Measurements from ENCODE around the gene NBAS. TPM values are rescaled to one million over a fixed set of nuclear protein-coding genes. Genes with fewer than 3 reads are reported as not detected.

Gene NBAS
- polyA plus RNA-seq, 1 donor from 2014 or later, result 31.9 TPM

DNA sequence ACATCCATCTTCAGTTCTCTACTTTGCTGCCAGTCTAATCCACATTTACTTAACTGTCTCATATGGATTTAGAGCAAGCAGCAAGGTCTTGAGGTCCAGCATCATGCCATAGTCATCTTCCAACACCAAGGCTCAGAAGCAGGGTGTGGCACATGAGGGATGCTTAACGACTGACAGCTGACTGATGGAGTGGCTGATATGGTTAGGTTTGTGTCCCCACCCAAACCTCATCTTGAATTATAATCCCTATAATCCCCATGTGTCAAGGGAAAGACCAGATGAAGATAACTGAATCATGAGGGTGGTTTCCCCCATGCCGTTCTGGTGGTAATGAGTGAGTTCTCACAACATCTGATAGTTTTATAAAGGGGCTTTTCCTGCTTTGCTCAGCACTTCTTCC is 257.3 kb downstream of the NBAS start:
- H3K79me2 ChIP-seq (replicated peaks; ENCODE audit: insufficient read depth, low read length), result no peaks in the 10 kb centered on the region
- TF ChIP-seq EZH2 (IDR thresholded peaks at IDR 0.05; ENCODE audit: borderline replicate concordance, insufficient read depth, low read length, poor library complexity, severe bottlenecking) (no peak), POLR2AphosphoS5 (IDR thresholded peaks at IDR 0.05) (no peak), EP300 (conservative IDR thresholded peaks at IDR 0.05; ENCODE audit: poor library complexity, severe bottlenecking) (no peak)
- no peak overlapping the region for H3K27ac ChIP-seq (ENCODE audit: low read length)
- no peaks in the 10 kb centered on the region for H3K9me2 ChIP-seq (ENCODE audit: insufficient read depth, low read length)
- no peaks in the 10 kb centered on the region for H3K9me3 ChIP-seq (ENCODE audit: low read length)
- H3F3A ChIP-seq (ENCODE audit: insufficient read depth, low read length, poor library complexity, severe bottlenecking), result peaks cover 8% of the 10 kb centered on the region
- H3K9ac ChIP-seq (ENCODE audit: low read length), result no peak overlapping the region
- H3K27me3 ChIP-seq (ENCODE audit: insufficient read depth, low read depth, low read length), result no peaks in the 10 kb centered on the region
- H3K36me3 ChIP-seq (ENCODE audit: insufficient read depth, low read length), result no peaks in the 10 kb centered on the region
- no peak overlapping the region for H3K4me2 ChIP-seq (ENCODE audit: low read length)
- H2AFZ ChIP-seq (ENCODE audit: low read depth, low read length), result no peak overlapping the region
- no peaks in the 10 kb centered on the region for H4K20me1 ChIP-seq (ENCODE audit: insufficient read depth)
- no peak overlapping the region for H3K4me3 ChIP-seq (ENCODE audit: low read length)

DNA sequence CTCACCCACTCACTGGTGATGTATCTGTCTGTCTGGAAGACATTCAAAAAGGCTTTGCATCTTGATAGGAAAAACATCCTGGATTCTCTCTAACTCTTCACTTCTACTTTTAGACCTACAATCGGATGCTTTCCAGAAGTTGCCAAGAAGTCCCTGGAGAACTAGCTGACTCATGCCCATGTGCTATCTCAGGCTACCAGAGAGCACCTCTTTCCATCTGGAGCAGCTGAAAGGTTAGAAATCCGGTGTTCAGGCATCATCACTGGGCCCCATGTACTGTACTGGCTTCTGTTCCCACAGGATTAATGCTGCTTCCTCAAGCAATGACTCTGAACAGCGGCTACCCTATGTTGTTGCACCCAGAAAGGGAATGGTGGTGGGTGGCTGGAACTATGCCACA is 259.0 kb downstream of the NBAS start:
- no peaks in the 10 kb centered on the region for H4K20me1 ChIP-seq (ENCODE audit: insufficient read depth)
- TF ChIP-seq POLR2AphosphoS5 (IDR thresholded peaks at IDR 0.05) (no peak), EP300 (conservative IDR thresholded peaks at IDR 0.05; ENCODE audit: poor library complexity, severe bottlenecking) (no peak), MXI1 (conservative IDR thresholded peaks at IDR 0.05; ENCODE audit: poor library complexity, severe bottlenecking) (no peak), EZH2 (IDR thresholded peaks at IDR 0.05; ENCODE audit: borderline replicate concordance, insufficient read depth, low read length, poor library complexity, severe bottlenecking) (no peak), SMC3 (conservative IDR thresholded peaks at IDR 0.05; ENCODE audit: poor library complexity) (no peak), RAD21 (conservative IDR thresholded peaks at IDR 0.05) (no peak), TAF1 (IDR thresholded peaks at IDR 0.05; ENCODE audit: low read depth) (no peak)
- TF ChIP-seq, protein P1, sequence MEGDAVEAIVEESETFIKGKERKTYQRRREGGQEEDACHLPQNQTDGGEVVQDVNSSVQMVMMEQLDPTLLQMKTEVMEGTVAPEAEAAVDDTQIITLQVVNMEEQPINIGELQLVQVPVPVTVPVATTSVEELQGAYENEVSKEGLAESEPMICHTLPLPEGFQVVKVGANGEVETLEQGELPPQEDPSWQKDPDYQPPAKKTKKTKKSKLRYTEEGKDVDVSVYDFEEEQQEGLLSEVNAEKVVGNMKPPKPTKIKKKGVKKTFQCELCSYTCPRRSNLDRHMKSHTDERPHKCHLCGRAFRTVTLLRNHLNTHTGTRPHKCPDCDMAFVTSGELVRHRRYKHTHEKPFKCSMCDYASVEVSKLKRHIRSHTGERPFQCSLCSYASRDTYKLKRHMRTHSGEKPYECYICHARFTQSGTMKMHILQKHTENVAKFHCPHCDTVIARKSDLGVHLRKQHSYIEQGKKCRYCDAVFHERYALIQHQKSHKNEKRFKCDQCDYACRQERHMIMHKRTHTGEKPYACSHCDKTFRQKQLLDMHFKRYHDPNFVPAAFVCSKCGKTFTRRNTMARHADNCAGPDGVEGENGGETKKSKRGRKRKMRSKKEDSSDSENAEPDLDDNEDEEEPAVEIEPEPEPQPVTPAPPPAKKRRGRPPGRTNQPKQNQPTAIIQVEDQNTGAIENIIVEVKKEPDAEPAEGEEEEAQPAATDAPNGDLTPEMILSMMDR (IDR thresholded peaks at IDR 0.05; ENCODE audit: poor library complexity, severe bottlenecking), result no peak
- TF ChIP-seq, protein P2, sequence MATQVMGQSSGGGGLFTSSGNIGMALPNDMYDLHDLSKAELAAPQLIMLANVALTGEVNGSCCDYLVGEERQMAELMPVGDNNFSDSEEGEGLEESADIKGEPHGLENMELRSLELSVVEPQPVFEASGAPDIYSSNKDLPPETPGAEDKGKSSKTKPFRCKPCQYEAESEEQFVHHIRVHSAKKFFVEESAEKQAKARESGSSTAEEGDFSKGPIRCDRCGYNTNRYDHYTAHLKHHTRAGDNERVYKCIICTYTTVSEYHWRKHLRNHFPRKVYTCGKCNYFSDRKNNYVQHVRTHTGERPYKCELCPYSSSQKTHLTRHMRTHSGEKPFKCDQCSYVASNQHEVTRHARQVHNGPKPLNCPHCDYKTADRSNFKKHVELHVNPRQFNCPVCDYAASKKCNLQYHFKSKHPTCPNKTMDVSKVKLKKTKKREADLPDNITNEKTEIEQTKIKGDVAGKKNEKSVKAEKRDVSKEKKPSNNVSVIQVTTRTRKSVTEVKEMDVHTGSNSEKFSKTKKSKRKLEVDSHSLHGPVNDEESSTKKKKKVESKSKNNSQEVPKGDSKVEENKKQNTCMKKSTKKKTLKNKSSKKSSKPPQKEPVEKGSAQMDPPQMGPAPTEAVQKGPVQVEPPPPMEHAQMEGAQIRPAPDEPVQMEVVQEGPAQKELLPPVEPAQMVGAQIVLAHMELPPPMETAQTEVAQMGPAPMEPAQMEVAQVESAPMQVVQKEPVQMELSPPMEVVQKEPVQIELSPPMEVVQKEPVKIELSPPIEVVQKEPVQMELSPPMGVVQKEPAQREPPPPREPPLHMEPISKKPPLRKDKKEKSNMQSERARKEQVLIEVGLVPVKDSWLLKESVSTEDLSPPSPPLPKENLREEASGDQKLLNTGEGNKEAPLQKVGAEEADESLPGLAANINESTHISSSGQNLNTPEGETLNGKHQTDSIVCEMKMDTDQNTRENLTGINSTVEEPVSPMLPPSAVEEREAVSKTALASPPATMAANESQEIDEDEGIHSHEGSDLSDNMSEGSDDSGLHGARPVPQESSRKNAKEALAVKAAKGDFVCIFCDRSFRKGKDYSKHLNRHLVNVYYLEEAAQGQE (IDR thresholded peaks at IDR 0.05; ENCODE audit: borderline replicate concordance), result no peak
- H3K4me2 ChIP-seq (ENCODE audit: low read length), result no peak overlapping the region
- no peak overlapping the region for H3K4me3 ChIP-seq (ENCODE audit: low read length)
- no peak overlapping the region for H3K9ac ChIP-seq (ENCODE audit: low read length)
- H3F3A ChIP-seq (ENCODE audit: insufficient read depth, low read length, poor library complexity, severe bottlenecking), result peaks cover 8% of the 10 kb centered on the region
- H3K9me3 ChIP-seq (ENCODE audit: low read length), result no peaks in the 10 kb centered on the region
- no peaks in the 10 kb centered on the region for H3K9me2 ChIP-seq (ENCODE audit: insufficient read depth, low read length)
- H3K79me2 ChIP-seq (replicated peaks; ENCODE audit: insufficient read depth, low read length), result no peaks in the 10 kb centered on the region
- no peaks in the 10 kb centered on the region for H3K36me3 ChIP-seq (ENCODE audit: insufficient read depth, low read length)
- peak overlapping the region; percentile 76 for H3K27ac ChIP-seq (ENCODE audit: low read length)
- no peak overlapping the region for H2AFZ ChIP-seq (ENCODE audit: low read depth, low read length)
- H3K27me3 ChIP-seq (ENCODE audit: insufficient read depth, low read depth, low read length), result no peaks in the 10 kb centered on the region

All from neural cell (in vitro differentiated cells).